ENCODE measurements around the gene EXOC6B.

GRCh38 chr2:72813841-72814240, 12.0 kb downstream of the EXOC6B start:
- TF ChIP-seq CTCF (IDR thresholded peaks at IDR 0.05) (no peak), POLR2A (IDR thresholded peaks at IDR 0.05) (no peak)

All from esophagus squamous epithelium (tissue), 4 donors.